ENCODE results near the gene SLC44A1. TPM values are rescaled to one million over a fixed set of nuclear protein-coding genes. Genes with fewer than 3 reads are reported as not detected.

Gene SLC44A1
- total RNA-seq, 2 experiments from 2014 or later: 12.4 to 13.8 TPM

GRCh38 chr9:105354448-105354847, 110.0 kb downstream of the SLC44A1 start:
- DNase-seq: no peak
- peaks cover 4% of the 10 kb centered on the region for H3K4me1 Mint-ChIP-seq
- ATAC-seq (ENCODE audit: low read depth): no peak
- peaks cover 2% of the 10 kb centered on the region for H3K27me3 Mint-ChIP-seq
- no peaks in the 10 kb centered on the region for H3K9me3 Mint-ChIP-seq
- peaks cover 7% of the 10 kb centered on the region for H3K36me3 Mint-ChIP-seq
- no peak overlapping the region for H3K27ac Mint-ChIP-seq
- H3K4me3 Mint-ChIP-seq: no peak overlapping the region
- POLR2A ChIA-PET: no interaction called here

- H3K4me1 Mint-ChIP-seq: peaks cover 15% of the 10 kb centered on the region
- H3K4me3 Mint-ChIP-seq: no peak overlapping the region
- POLR2A ChIA-PET: interaction anchor here (0.6 kb wide), 1 partner anchor 47 kb away, joined by 4 read pairs; no protein-coding TSS in a partner anchor
- H3K36me3 Mint-ChIP-seq: peaks cover 11% of the 10 kb centered on the region
- H3K27me3 Mint-ChIP-seq: peaks cover 2% of the 10 kb centered on the region
- no peak overlapping the region for H3K27ac Mint-ChIP-seq
- DNase-seq (no peak), ATAC-seq (ENCODE audit: low read depth) (no peak)
- H3K9me3 Mint-ChIP-seq: no peaks in the 10 kb centered on the region
Measured at GRCh38 chr9:105355781-105356180, 111.3 kb downstream of the SLC44A1 start.

GRCh38 chr9:105357937-105358336, 113.5 kb downstream of the SLC44A1 start:
- POLR2A ChIA-PET: interaction anchor here (1.3 kb wide), 1 partner anchor 47 kb away, joined by 3 read pairs; no protein-coding TSS in a partner anchor
- no peak overlapping the region for H3K27ac Mint-ChIP-seq

GRCh38 chr9:105359892-105360291, 115.4 kb downstream of the SLC44A1 start:
- peak overlapping the region; percentile 6 for H3K4me3 Mint-ChIP-seq
- H3K36me3 Mint-ChIP-seq: peaks cover 23% of the 10 kb centered on the region
- ATAC-seq (ENCODE audit: low read depth) (peak; percentile 76), DNase-seq (peak; percentile 47)
- H3K9me3 Mint-ChIP-seq: no peaks in the 10 kb centered on the region
- H3K27ac Mint-ChIP-seq: peak overlapping the region; percentile 20
- H3K4me1 Mint-ChIP-seq: peaks cover 20% of the 10 kb centered on the region
- no peaks in the 10 kb centered on the region for H3K27me3 Mint-ChIP-seq
- POLR2A ChIA-PET: interaction anchor here (1.7 kb wide), 1 partner anchor 46 kb away, joined by 7 read pairs; no protein-coding TSS in a partner anchor

More at GRCh38 chr9:105357937-105358336, 113.5 kb downstream of the SLC44A1 start:
- ATAC-seq (ENCODE audit: low read depth): no peak
- Mint-ChIP-seq H3K9me3 (no peaks in the 10 kb centered on the region), H3K27me3 (no peaks in the 10 kb centered on the region), H3K4me3 (no peak overlapping the region), H3K36me3 (peaks cover 20% of the 10 kb centered on the region), H3K4me1 (peaks cover 20% of the 10 kb centered on the region)
- no peak for DNase-seq

GRCh38 chr9:105360344-105360743, 115.9 kb downstream of the SLC44A1 start:
- Mint-ChIP-seq H3K27me3 (no peaks in the 10 kb centered on the region), H3K36me3 (peaks cover 23% of the 10 kb centered on the region), H3K4me1 (peaks cover 20% of the 10 kb centered on the region), H3K9me3 (no peaks in the 10 kb centered on the region), H3K4me3 (peak overlapping the region; percentile 1), H3K27ac (no peak overlapping the region)
- POLR2A ChIA-PET: interaction anchor here (1.7 kb wide), 1 partner anchor 45 kb away, joined by 7 read pairs; no protein-coding TSS in a partner anchor
- ATAC-seq (ENCODE audit: low read depth): peak; percentile 24
- DNase-seq: no peak

GRCh38 chr9:105361873-105362272, 117.4 kb downstream of the SLC44A1 start:
- Mint-ChIP-seq H3K4me1 (peaks cover 18% of the 10 kb centered on the region), H3K4me3 (no peak overlapping the region), H3K36me3 (peaks cover 23% of the 10 kb centered on the region), H3K9me3 (no peaks in the 10 kb centered on the region), H3K27me3 (no peaks in the 10 kb centered on the region), H3K27ac (no peak overlapping the region)
- DNase-seq: no peak
- POLR2A ChIA-PET: no interaction called here
- ATAC-seq (ENCODE audit: low read depth): no peak

GRCh38 chr9:105362470-105362869, 118.0 kb downstream of the SLC44A1 start:
- Mint-ChIP-seq H3K27me3 (no peaks in the 10 kb centered on the region), H3K4me3 (no peak overlapping the region), H3K36me3 (peaks cover 23% of the 10 kb centered on the region), H3K27ac (no peak overlapping the region), H3K9me3 (no peaks in the 10 kb centered on the region), H3K4me1 (peaks cover 18% of the 10 kb centered on the region)
- POLR2A ChIA-PET: no interaction called here
- DNase-seq: no peak
- no peak for ATAC-seq (ENCODE audit: low read depth)

- Mint-ChIP-seq H3K4me1 (peaks cover 16% of the 10 kb centered on the region), H3K9me3 (no peaks in the 10 kb centered on the region), H3K4me3 (no peak overlapping the region), H3K27me3 (no peaks in the 10 kb centered on the region), H3K27ac (no peak overlapping the region), H3K36me3 (peaks cover 21% of the 10 kb centered on the region)
- POLR2A ChIA-PET: no interaction called here
- DNase-seq: no peak
- no peak for ATAC-seq (ENCODE audit: low read depth)
Measured at GRCh38 chr9:105363837-105364236, 119.4 kb downstream of the SLC44A1 start.

GRCh38 chr9:105369911-105370310, 125.5 kb downstream of the SLC44A1 start:
- peaks cover 4% of the 10 kb centered on the region for H3K4me1 Mint-ChIP-seq
- no peak overlapping the region for H3K27ac Mint-ChIP-seq
- no peaks in the 10 kb centered on the region for H3K36me3 Mint-ChIP-seq
- no peak overlapping the region for H3K4me3 Mint-ChIP-seq
- no peak for ATAC-seq (ENCODE audit: low read depth)
- no peaks in the 10 kb centered on the region for H3K27me3 Mint-ChIP-seq
- no peak for DNase-seq
- no peaks in the 10 kb centered on the region for H3K9me3 Mint-ChIP-seq
- POLR2A ChIA-PET: no interaction called here

GRCh38 chr9:105373723-105374122, 129.3 kb downstream of the SLC44A1 start:
- H3K27me3 Mint-ChIP-seq: no peaks in the 10 kb centered on the region
- H3K4me1 Mint-ChIP-seq: peaks cover 4% of the 10 kb centered on the region
- no peak for ATAC-seq (ENCODE audit: low read depth)
- peaks cover 2% of the 10 kb centered on the region for H3K36me3 Mint-ChIP-seq
- no peaks in the 10 kb centered on the region for H3K9me3 Mint-ChIP-seq
- no peak for DNase-seq
- H3K27ac Mint-ChIP-seq: no peak overlapping the region
- POLR2A ChIA-PET: no interaction called here
- no peak overlapping the region for H3K4me3 Mint-ChIP-seq

- H3K27ac Mint-ChIP-seq: no peak overlapping the region
- H3K4me1 Mint-ChIP-seq: peaks cover 4% of the 10 kb centered on the region
- no peak for ATAC-seq (ENCODE audit: low read depth)
- no peak for DNase-seq
- POLR2A ChIA-PET: no interaction called here
- H3K4me3 Mint-ChIP-seq: no peak overlapping the region
- H3K9me3 Mint-ChIP-seq: no peaks in the 10 kb centered on the region
- H3K27me3 Mint-ChIP-seq: no peaks in the 10 kb centered on the region
- H3K36me3 Mint-ChIP-seq: peaks cover 4% of the 10 kb centered on the region
Measured at GRCh38 chr9:105375323-105375722, 130.9 kb downstream of the SLC44A1 start.

GRCh38 chr9:105376893-105377292, 132.4 kb downstream of the SLC44A1 start:
- Mint-ChIP-seq H3K4me3 (no peak overlapping the region), H3K9me3 (peaks cover 2% of the 10 kb centered on the region), H3K27me3 (no peaks in the 10 kb centered on the region), H3K4me1 (no peaks in the 10 kb centered on the region), H3K27ac (no peak overlapping the region), H3K36me3 (peaks cover 7% of the 10 kb centered on the region)
- DNase-seq (no peak), ATAC-seq (ENCODE audit: low read depth) (no peak)
- POLR2A ChIA-PET: no interaction called here

GRCh38 chr9:105385381-105385985, 141.0 kb downstream of the SLC44A1 start:
- DNase-seq (peak; percentile 33), ATAC-seq (ENCODE audit: low read depth) (peak; percentile 96)
- Mint-ChIP-seq H3K27ac (peak overlapping the region; percentile 95), H3K4me1 (peaks cover 20% of the 10 kb centered on the region), H3K9me3 (peaks cover 2% of the 10 kb centered on the region), H3K27me3 (peaks cover 5% of the 10 kb centered on the region), H3K36me3 (peaks cover 13% of the 10 kb centered on the region), H3K4me3 (peak overlapping the region; percentile 95)
- POLR2A ChIA-PET: interaction anchor here (0.6 to 3.0 kb wide), 4 partner anchors 20 to 417 kb away, joined by 3 to 15 read pairs (median 8); partner anchors contain the start of gene SLC44A1

GRCh38 chr9:105389796-105390195, 145.3 kb downstream of the SLC44A1 start:
- peaks cover 16% of the 10 kb centered on the region for H3K4me1 Mint-ChIP-seq
- H3K9me3 Mint-ChIP-seq: no peaks in the 10 kb centered on the region
- no peak overlapping the region for H3K4me3 Mint-ChIP-seq
- POLR2A ChIA-PET: no interaction called here
- DNase-seq (no peak), ATAC-seq (ENCODE audit: low read depth) (no peak)
- H3K27ac Mint-ChIP-seq: no peak overlapping the region
- H3K36me3 Mint-ChIP-seq: peaks cover 6% of the 10 kb centered on the region
- H3K27me3 Mint-ChIP-seq: peaks cover 6% of the 10 kb centered on the region

All from activated naive CD8-positive, alpha-beta T cell treated with anti-CD3 and anti-CD28 coated beads, Interleukin-2, amount 10 ng/mL, durations not matched to agents 7 days and 5 days (primary cell).